Raji (cell line): ENCODE data around the gene HHATL.

Experiments
- POLR2A ChIP-seq: IDR thresholded peaks from 2 replicates; pipeline ENCODE4 v1.6.1; 2011; ENCODE audit warnings: low read depth, low read length, control low read depth; ENCODE audit not compliant: insufficient read depth

The HHATL gene

GRCh38 chr3:42698911-42699230 is 3.7 kb downstream of the HHATL start:
- no peak for TF ChIP-seq POLR2A

GRCh38 chr3:42698216-42698910 is 4.2 kb downstream of the HHATL start:
- no peak for TF ChIP-seq POLR2A

GRCh38 chr3:42697289-42698051 is 5.1 kb downstream of the HHATL start:
- no peak for TF ChIP-seq POLR2A

GRCh38 chr3:42696356-42697288 is 6.0 kb downstream of the HHATL start:
- TF ChIP-seq POLR2A, result no peak

GRCh38 chr3:42694366-42694765 is 8.2 kb downstream of the HHATL start:
- TF ChIP-seq POLR2A, result no peak

GRCh38 chr3:42693530-42693930 is 9.1 kb downstream of the HHATL start:
- no peak for TF ChIP-seq POLR2A

GRCh38 chr3:42692667-42693529 is 9.7 kb downstream of the HHATL start:
- TF ChIP-seq POLR2A, result no peak

- no peak for TF ChIP-seq POLR2A
These were observed 10.6 kb downstream of the HHATL start for GRCh38 chr3:42691816-42692666.

- TF ChIP-seq POLR2A, result no peak
These were observed 11.6 kb downstream of the HHATL start for GRCh38 chr3:42690766-42691680.

GRCh38 chr3:42690191-42690590 is 12.4 kb downstream of the HHATL start:
- no peak for TF ChIP-seq POLR2A

GRCh38 chr3:42689421-42690014 is 13.1 kb downstream of the HHATL start:
- no peak for TF ChIP-seq POLR2A

- TF ChIP-seq POLR2A, result no peak
These were observed 13.8 kb downstream of the HHATL start for GRCh38 chr3:42688487-42689420.

- TF ChIP-seq POLR2A, result no peak
These were observed 14.6 kb downstream of the HHATL start for GRCh38 chr3:42688016-42688415.
